HFFc6 (cell line): Measurements from ENCODE around the gene TSPAN18. TPM values are rescaled to one million over a fixed set of nuclear protein-coding genes. Genes with fewer than 3 reads are reported as not detected.

Source experiments
- DNase-seq: peaks from one replicate; pipeline ENCODE4 v3.0.0-alpha.2; 2018
- H3K27ac Mint-ChIP-seq: 2 replicates; pipeline ENCODE4 v1.8.0; 2020; ENCODE audit warnings: mild to moderate bottlenecking, mixed read lengths
- H3K27me3 Mint-ChIP-seq: 2 replicates; pipeline ENCODE4 v1.8.0; 2021; ENCODE audit warnings: mild to moderate bottlenecking, moderate library complexity, mixed read lengths; ENCODE audit not compliant: insufficient read depth
- H3K36me3 Mint-ChIP-seq: 2 replicates; pipeline ENCODE4 v1.8.0; 2021; ENCODE audit warnings: low read depth, mixed read lengths
- H3K4me1 Mint-ChIP-seq: 2 replicates; pipeline ENCODE4 v1.8.0; 2020; ENCODE audit warnings: low read depth, mixed read lengths
- H3K4me3 Mint-ChIP-seq: 2 replicates; pipeline ENCODE4 v1.8.0; 2020; ENCODE audit warnings: mild to moderate bottlenecking, moderate library complexity, mixed read lengths
- H3K9me3 Mint-ChIP-seq: 2 replicates; pipeline ENCODE4 v1.8.0; 2020; ENCODE audit warnings: mild to moderate bottlenecking, mixed read lengths
- total RNA-seq, 6 experiments: library from RNA; stranded (reverse); fragmentation: NEBNext Ultra II Directional; extraction: Animal tissue kit (Norgen Biotek cat#: 25700); gene quantifications; 2 replicates in 1 of 6; 3 replicates in 5 of 6; pipeline ENCODE4 v1.2.3, GENCODE V29; 2021
- TF ChIP-seq, protein P1 (sequence below): fragments of 200-600 bp; sonication (generic); IDR thresholded peaks from 2 replicates; pipeline ENCODE4 v1.5.0; 2021; ENCODE audit warnings: antibody characterized with exemption, mild to moderate bottlenecking

TSPAN18 gene
- total RNA-seq, 6 experiments from 2014 or later, result 0.09 TPM; not detected in 5

DNA sequence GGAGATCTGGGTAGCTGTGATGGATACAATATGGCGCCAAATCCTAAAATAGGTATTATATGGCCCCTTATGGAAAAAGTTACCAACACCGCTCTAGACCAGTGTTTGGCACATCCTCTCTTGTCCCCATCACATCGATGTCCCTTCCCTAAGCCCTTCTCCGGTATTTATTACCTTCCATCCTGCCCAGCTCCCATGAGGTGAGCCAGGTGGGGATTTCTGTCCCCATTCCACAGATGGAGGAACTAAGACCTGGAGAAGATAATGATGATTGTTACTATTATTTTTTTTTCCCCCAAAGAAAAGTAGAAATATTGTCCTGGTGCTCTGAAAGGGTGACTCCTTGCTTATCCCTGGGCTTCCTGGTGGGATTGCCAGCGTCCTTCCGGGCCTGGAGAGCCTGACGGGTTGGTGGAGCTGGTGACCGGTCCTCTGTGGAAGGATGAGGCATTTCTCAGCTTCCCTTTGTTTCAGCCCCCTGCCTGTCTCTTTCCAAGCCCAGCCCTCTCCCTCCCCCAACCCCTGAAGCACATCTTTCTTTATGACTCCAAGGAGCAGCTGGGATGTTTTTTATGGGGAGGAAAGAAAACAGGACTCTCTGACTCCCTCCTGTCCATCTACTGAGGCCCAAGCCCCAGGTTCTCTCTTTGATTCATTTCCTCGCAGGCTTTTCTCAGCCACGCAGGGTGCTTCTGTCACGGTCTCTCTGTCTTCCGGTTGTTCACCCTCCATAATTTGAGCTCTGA is 158.5 kb downstream of the TSPAN18 start:
- no peak for DNase-seq
- TF ChIP-seq, protein P1, sequence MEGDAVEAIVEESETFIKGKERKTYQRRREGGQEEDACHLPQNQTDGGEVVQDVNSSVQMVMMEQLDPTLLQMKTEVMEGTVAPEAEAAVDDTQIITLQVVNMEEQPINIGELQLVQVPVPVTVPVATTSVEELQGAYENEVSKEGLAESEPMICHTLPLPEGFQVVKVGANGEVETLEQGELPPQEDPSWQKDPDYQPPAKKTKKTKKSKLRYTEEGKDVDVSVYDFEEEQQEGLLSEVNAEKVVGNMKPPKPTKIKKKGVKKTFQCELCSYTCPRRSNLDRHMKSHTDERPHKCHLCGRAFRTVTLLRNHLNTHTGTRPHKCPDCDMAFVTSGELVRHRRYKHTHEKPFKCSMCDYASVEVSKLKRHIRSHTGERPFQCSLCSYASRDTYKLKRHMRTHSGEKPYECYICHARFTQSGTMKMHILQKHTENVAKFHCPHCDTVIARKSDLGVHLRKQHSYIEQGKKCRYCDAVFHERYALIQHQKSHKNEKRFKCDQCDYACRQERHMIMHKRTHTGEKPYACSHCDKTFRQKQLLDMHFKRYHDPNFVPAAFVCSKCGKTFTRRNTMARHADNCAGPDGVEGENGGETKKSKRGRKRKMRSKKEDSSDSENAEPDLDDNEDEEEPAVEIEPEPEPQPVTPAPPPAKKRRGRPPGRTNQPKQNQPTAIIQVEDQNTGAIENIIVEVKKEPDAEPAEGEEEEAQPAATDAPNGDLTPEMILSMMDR, result no peak
- no peaks in the 10 kb centered on the region for H3K36me3 Mint-ChIP-seq
- H3K9me3 Mint-ChIP-seq, result no peaks in the 10 kb centered on the region
- H3K4me3 Mint-ChIP-seq, result no peak overlapping the region
- H3K27ac Mint-ChIP-seq, result no peak overlapping the region
- peaks cover 31% of the 10 kb centered on the region for H3K4me1 Mint-ChIP-seq
- H3K27me3 Mint-ChIP-seq, result peaks cover 28% of the 10 kb centered on the region

DNA sequence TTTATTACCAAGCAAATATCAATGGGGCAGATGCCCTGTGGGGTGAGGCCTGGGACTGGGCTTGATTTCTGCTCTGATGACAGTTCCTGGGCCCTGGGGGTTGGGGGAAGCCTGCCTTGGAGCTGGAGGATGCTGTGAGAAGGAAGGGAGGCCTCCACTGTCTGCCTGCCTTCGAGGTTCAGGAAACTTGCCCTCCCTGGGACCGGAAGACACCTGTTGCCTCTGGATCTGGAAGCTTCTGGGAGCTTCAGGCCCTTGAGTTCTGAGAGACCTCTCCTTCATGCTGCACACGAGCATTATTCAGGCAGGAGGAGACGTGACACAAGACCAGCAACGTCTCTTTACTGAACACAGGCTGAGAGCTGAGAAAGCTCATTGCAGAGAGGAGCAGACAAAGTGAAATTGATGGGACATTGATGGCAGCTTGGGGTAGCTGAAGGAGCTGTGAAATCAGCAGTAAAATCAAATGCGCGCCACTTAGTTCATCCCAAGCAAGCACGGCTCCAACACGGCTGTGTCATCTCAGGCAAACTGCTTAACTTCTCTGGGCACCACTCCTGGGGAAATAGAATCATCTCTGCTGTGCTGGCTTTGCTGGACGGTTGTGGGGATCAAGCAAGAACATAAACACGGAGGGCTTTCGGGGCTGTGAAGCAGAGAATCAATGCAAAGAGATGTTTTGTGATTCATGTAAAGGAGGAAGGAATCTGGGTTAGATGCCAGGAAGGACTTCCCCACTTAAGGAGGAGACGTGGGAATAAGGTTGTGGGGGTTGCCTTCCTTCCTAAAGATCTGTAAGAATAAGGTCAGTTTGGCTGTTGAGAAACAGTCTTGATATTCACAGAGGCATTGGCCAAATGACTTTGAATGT is 159.4 kb downstream of the TSPAN18 start:
- no peaks in the 10 kb centered on the region for H3K36me3 Mint-ChIP-seq
- no peak for DNase-seq
- TF ChIP-seq, protein P1, result no peak
- peaks cover 31% of the 10 kb centered on the region for H3K4me1 Mint-ChIP-seq
- no peaks in the 10 kb centered on the region for H3K9me3 Mint-ChIP-seq
- peak overlapping the region; percentile 19 for H3K27ac Mint-ChIP-seq
- peaks cover 19% of the 10 kb centered on the region for H3K27me3 Mint-ChIP-seq
- H3K4me3 Mint-ChIP-seq, result no peak overlapping the region

DNA sequence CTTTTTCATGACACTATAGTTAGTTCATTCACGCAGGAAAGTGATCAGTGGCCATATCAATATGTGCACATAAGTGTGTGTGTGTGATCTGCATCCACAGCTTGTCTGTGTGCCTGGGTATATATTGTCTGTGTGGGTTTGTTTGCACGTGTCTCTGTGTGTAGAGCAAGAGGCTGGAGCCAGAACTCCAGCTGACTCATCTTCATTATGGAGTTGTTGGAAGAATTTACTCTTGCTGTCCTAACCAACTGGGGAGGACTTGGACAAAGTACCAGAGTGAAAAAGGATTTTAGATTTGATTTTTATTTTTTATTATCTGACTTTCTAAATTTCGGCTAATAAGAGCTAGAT is 160.0 kb downstream of the TSPAN18 start:
- H3K27ac Mint-ChIP-seq, result peak overlapping the region; percentile 19
- peak; percentile 76 for DNase-seq
- H3K9me3 Mint-ChIP-seq, result no peaks in the 10 kb centered on the region
- peaks cover 18% of the 10 kb centered on the region for H3K27me3 Mint-ChIP-seq
- TF ChIP-seq, protein P1, result no peak
- H3K36me3 Mint-ChIP-seq, result no peaks in the 10 kb centered on the region
- H3K4me1 Mint-ChIP-seq, result peaks cover 31% of the 10 kb centered on the region
- H3K4me3 Mint-ChIP-seq, result no peak overlapping the region

DNA sequence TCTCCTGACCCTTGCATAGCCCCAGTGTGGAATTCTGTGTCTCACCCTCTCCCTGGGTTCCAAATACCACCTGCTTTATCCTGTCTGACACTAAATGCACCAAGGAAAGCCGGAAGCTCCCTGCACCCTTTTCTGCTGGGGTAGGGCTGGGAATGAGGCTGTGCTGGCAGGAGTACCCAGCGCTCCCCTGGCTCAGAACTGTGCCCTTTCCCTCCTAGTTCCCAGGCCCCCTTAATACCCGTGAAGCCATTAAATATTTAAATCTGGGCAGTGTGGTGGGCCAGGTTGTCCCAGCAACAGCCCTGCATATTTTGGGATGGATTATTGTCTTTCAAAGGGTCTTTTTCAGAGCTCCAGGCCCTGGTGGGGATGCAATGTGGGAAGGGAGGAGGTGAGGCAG is 160.9 kb downstream of the TSPAN18 start:
- TF ChIP-seq, protein P1, result no peak
- Mint-ChIP-seq H3K36me3 (no peaks in the 10 kb centered on the region), H3K27me3 (peaks cover 13% of the 10 kb centered on the region), H3K27ac (no peak overlapping the region), H3K9me3 (no peaks in the 10 kb centered on the region), H3K4me1 (peaks cover 31% of the 10 kb centered on the region), H3K4me3 (no peak overlapping the region)
- no peak for DNase-seq

GRCh38 chr11:44889266-44889665 is 162.5 kb downstream of the TSPAN18 start:
- H3K27me3 Mint-ChIP-seq, result peaks cover 22% of the 10 kb centered on the region
- H3K27ac Mint-ChIP-seq, result peak overlapping the region; percentile 2; the same call in 1 of the 2 replicates
- no peaks in the 10 kb centered on the region for H3K36me3 Mint-ChIP-seq
- TF ChIP-seq, protein P1, result no peak
- H3K4me1 Mint-ChIP-seq, result peaks cover 31% of the 10 kb centered on the region
- no peak overlapping the region for H3K4me3 Mint-ChIP-seq
- peak; percentile 53 for DNase-seq
- H3K9me3 Mint-ChIP-seq, result no peaks in the 10 kb centered on the region
